HG03045 (cell line): ENCODE measurements around the gene STAT3.
"Not testable (repeated sequence)": the region's sequence is repeated elsewhere in the genome, so short reads cannot be mapped to it uniquely, and the experiment has no call there.

ENCODE experiments used
- ATAC-seq: cut with Tn5 transposase; IDR thresholded peaks from one replicate; pipeline ENCODE4 v1.9.1; 2021; ENCODE audit warnings: mild to moderate bottlenecking, moderate library complexity; ENCODE audit not compliant: unreplicated experiment

The STAT3 gene

GRCh38 chr17:42317967-42318366 lies 70.3 kb downstream of the STAT3 start:
- not testable (repeated sequence) for ATAC-seq

GRCh38 chr17:42317266-42317845 lies 70.9 kb downstream of the STAT3 start:
- no peak for ATAC-seq

- ATAC-seq = no peak
These were observed 71.5 kb downstream of the STAT3 start for GRCh38 chr17:42316755-42317154.

- no peak for ATAC-seq
These were observed 72.7 kb downstream of the STAT3 start for GRCh38 chr17:42315402-42316156.

- ATAC-seq = no peak
These were observed 74.3 kb downstream of the STAT3 start for GRCh38 chr17:42313773-42314566.

GRCh38 chr17:42313389-42313772 lies 74.9 kb downstream of the STAT3 start:
- no peak for ATAC-seq

GRCh38 chr17:42312285-42313130 lies 75.7 kb downstream of the STAT3 start:
- ATAC-seq = no peak

- no peak for ATAC-seq
These were observed 76.3 kb downstream of the STAT3 start for GRCh38 chr17:42312035-42312284.

- no peak for ATAC-seq
These were observed 76.8 kb downstream of the STAT3 start for GRCh38 chr17:42311240-42312034.

- ATAC-seq = no peak
These were observed 77.4 kb downstream of the STAT3 start for GRCh38 chr17:42310787-42311215.

- ATAC-seq = no peak
These were observed 78.1 kb downstream of the STAT3 start for GRCh38 chr17:42309986-42310786.

GRCh38 chr17:42309142-42309541 lies 79.1 kb downstream of the STAT3 start:
- no peak for ATAC-seq

- no peak for ATAC-seq
These were observed 79.8 kb downstream of the STAT3 start for GRCh38 chr17:42308446-42308845.

GRCh38 chr17:42307362-42307927 lies 80.8 kb downstream of the STAT3 start:
- no peak for ATAC-seq

GRCh38 chr17:42306385-42306667 lies 81.9 kb downstream of the STAT3 start:
- no peak for ATAC-seq

GRCh38 chr17:42305543-42306384 lies 82.5 kb downstream of the STAT3 start:
- no peak for ATAC-seq

GRCh38 chr17:42305031-42305330 lies 83.3 kb downstream of the STAT3 start:
- ATAC-seq = not testable (repeated sequence)

- no peak for ATAC-seq
These were observed 83.8 kb downstream of the STAT3 start for GRCh38 chr17:42304187-42305030.
